ENCODE measurements around the gene CCDC85A.

The CCDC85A gene

DNA sequence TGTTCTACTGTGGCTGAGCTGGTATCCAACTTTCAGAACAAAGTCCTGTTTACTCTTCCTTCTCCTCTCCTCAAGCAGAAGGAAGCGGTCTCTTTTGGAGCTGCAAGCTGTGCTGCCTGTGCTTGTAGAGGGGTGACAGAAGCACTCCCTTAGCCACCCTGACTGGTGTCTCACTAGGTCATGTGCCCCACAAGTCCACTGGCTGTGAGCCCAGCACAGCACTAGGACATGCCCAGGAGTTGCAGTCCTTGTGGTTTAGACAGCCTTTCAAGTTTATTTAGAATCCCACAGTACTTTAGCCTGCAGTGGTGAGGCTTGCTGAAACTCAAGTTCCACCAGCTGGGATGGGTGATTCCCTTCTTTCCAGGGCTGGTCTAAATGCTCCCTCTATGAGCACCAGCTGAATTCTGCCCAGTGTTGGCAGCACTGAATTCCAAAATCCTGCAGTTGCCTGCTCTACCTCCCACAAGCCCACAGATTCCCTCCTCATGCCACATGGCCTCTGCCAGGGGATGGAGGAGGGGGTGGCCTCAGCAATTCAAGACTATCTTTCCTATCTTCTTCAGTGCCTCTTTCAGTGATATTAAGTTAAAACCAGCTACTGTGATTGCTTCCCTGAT lies 61.2 kb downstream of the CCDC85A start:
- no peak for DNase-seq

GRCh38 chr2:56248965-56249742 lies 65.4 kb downstream of the CCDC85A start:
- no peak for DNase-seq

DNA sequence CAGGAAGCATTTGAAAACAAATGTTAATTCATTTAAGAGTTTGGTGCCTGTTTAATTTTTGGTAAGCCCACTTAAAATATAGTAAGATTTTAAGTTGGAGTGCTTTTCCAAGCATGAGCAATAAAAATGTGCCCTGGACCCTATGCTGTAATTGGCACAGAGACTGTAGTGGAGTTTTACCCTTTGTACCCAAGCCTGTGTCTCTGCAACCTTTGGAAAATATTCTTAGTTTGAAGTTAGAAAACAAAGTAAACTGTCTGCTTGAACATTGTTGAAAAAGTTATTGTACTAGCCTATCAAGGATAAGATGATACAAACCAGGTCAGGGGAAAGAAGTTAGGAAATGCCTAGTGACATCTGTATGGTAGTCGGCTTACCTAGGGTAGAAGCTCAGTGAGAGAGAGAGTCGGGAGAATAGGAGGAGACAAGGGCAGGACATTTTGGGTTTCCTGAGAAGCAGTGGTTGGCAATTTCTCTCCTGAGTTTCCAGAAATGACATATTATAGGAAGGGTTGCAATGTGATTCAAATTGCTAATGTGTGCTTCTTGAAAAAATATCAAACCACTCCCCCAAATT lies 66.5 kb downstream of the CCDC85A start:
- DNase-seq, result no peak

- no peak for DNase-seq
Observed at GRCh38 chr2:56260415-56260814, 76.6 kb downstream of the CCDC85A start.

GRCh38 chr2:56262241-56262640 lies 78.5 kb downstream of the CCDC85A start:
- DNase-seq, result no peak

DNA sequence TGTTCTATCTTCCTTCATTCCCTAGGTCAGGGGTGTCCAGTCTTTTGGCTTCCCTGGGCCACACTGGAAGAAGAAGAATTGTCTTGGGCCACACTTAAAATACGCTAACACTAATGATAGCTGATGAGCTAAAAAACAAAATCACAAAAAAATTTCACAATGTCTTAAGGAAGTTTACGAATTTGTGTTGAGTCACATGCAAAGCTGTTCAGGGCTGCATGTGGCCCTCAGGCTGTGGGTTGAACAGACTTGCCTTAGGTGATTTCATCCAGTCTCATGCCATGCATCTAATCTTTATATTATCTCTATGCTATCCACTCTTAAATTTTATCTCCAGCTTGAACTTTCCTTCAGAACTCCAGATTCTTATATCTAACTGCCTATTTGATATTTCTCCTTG lies 80.1 kb downstream of the CCDC85A start:
- no peak for DNase-seq

DNA sequence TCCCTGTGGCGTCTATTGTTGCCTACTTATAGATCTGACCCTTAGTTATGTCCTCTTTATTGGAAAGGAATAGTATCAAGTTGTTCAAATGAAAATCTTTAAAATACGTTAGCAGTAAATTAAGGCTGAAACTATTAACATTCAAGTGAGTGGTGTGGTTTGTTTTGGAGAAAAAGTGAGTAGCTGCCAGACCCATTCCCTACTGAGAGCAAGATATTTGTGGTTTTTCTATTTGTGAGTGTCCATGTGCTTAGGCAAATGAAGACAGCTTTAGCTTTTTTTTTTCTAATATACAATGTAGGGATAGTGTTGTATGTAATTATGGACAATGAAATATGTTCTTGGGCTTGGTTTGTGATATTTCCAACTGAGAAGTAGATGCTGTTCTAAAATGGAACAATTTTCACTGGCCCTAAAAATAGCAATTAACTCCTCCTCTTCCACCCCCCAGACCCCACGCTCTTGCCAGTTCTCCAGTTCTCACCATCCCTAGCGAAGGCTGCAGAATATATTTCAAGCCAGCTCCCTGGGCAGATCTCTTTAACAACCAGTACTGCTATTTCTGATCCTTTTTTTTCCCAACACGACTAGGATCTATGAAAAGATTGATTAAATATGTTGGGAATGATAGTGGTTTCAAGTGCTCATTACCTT lies 83.1 kb downstream of the CCDC85A start:
- no peak for DNase-seq

GRCh38 chr2:56267415-56267788 lies 83.6 kb downstream of the CCDC85A start:
- DNase-seq, result no peak

- no peak for DNase-seq
Observed at GRCh38 chr2:56268856-56269255, 85.1 kb downstream of the CCDC85A start.

DNA sequence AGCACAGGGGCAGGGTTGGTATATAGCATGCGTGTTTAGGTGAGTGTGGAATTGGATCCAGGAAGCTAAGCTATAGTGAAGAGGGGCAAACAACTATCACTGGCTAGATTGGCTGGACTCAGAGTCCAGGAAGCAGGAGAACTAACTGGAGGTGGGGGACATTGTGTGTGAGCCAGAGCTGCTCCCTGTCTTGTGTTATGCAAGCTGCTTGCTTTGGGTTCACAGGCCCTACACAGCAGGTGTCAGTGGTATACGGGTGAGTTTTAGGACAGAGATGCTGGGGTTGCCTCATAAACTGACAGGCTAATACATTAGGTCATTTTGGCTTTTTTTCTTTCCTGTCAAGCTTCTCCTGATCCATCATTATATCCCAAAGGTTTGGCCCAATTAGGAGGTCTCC lies 87.5 kb downstream of the CCDC85A start:
- DNase-seq, result no peak

- no peak for DNase-seq
Observed at GRCh38 chr2:56285224-56285623, 101.4 kb downstream of the CCDC85A start.

DNA sequence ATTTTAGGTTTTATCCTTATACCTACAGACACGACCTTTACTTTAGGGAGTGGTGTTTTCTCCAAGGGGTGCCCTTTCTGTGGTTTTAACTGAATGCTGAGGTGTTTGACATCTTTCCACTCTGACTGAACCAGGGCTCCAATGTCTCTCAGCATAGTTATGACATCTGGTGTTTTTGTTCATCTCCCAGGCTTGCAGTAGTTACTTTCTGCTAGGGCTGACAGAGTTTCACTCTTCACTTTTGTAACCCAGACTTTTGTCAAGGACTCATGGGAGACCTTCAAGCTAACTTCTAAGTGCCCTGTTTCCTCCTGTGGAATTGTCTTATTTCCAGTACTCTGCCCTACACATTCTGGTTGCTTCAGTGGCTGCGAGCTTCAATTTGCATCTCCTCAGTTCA lies 103.1 kb downstream of the CCDC85A start:
- DNase-seq, result no peak

DNA sequence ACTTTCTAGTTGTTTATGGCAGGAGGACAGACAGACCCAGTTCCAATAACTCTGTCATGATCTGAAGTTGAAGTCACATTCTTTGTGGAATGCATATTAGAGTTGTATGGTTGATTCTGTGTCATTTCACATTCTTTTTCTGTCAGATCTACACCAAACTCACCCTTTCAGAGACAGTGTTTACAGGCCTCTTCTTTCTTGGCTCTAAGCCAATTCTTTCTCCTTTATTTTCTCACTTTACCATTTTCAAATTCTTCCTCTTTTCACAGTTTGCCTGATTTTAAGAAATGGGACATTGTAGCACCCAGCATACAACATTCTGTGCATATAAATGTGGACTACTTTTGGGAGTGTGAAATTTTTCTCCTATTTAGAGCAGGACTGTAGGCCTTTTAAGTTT lies 103.7 kb downstream of the CCDC85A start:
- no peak for DNase-seq

GRCh38 chr2:56287974-56288373 lies 104.2 kb downstream of the CCDC85A start:
- DNase-seq, result no peak

GRCh38 chr2:56288838-56289580 lies 105.2 kb downstream of the CCDC85A start:
- DNase-seq, result no peak

DNA sequence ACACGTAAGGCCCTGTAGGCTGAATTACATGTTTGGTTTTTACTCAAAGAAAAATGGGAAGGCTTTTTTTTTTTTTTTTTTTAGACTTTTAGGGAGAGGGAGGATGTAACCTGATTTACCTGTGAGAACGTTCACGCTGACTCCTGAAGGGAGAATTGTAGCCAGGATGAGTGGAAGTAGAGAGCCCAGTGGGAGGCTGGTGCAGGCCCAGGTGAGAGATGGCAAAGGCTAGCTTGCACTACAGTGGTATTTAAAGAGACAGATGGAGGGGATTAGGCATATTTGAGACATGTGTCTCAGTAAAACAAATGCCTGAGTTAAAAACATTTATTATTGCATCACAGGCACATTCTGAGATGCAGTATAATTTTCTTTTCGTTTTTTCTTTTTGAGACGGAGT lies 107.9 kb downstream of the CCDC85A start:
- DNase-seq, result no peak

GRCh38 chr2:56292951-56293350 lies 109.2 kb downstream of the CCDC85A start:
- DNase-seq, result no peak

DNA sequence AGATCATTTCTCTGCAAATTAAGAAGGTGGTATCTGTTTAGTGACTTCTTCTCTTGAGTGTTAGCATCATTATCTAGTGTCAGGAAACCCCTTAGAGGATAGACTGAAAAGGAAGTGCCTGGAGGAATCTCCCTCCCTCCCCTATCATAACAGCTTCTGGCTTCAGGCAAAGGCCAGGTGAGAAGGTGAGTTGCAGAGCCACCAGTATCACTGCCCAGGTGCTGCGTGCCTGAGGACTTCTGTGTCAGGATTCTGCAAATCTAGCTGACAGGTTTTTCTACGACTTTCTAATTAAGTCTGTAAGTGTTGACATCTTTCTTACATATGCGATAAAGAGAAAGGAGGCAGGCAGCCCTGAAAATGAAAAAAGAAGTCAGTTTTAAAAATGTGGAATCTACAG lies 111.9 kb downstream of the CCDC85A start:
- DNase-seq, result no peak

GRCh38 chr2:56297671-56298070 lies 113.9 kb downstream of the CCDC85A start:
- DNase-seq, result no peak

DNA sequence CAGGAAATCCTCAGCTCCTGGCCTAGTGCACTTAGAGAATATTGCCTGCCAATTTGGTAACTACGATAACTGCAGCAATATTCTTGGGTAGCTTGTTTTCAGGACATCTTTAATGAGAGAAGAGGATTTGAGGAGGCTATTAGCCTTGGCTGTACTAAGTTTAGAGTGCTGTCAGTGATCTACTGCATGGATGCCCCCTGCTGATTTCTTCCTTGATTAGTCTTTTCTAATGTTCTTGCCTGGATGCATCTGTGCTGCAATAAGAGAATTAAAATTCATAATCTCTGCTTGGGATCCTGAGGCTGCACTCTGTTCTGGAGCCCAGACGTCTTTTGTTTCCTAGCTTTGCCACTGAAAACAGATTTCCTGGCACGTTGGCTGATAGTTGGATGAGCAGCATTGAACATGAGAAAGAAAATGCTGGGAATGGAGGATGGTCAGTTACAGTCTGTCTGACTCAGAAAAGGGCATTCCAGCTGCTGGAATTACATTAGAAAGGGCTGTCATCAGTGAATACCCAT lies 115.4 kb downstream of the CCDC85A start:
- DNase-seq, result no peak

- no peak for DNase-seq
Observed at GRCh38 chr2:56309626-56310170, 125.9 kb downstream of the CCDC85A start.

DNA sequence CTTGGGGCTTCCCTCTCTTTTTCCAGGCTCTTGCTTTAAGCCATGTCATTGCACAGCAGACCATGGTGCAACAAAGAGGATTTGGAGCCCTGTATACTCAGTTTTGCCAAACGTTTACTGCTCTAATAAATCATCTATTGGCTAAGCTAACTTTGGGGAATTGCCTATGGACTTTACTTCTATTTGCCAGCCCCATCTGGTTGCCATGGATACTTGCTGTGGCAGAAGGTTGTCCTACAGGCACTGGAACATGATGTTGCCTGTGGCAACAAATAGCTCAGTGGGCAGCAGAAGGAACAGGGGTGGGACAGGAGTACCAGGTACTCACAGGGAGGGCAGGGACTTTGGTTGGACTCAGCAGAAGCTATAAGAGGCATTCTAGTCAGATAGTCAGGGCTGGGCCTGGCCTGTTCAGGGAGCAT lies 129.7 kb downstream of the CCDC85A start:
- DNase-seq, result no peak

- DNase-seq, result no peak
Observed at GRCh38 chr2:56314371-56314770, 130.6 kb downstream of the CCDC85A start.
